ENCODE measurements around the gene PEPD.

- TF ChIP-seq CTCF (IDR thresholded peaks at IDR 0.05; ENCODE audit: low read length) (no peak), EZH2 (IDR thresholded peaks at IDR 0.05; ENCODE audit: borderline replicate concordance, low read length) (no peak)
Observed at GRCh38 chr19:33340991-33341390, 180.6 kb downstream of the PEPD start.

Measured in OCI-LY1 (cell line).